ENCODE measurements around the gene PFKFB3.

Gene PFKFB3

GRCh38 chr10:6175329-6176055 is 27.2 kb upstream of the PFKFB3 start:
- H3K4me2 ChIP-seq (ENCODE audit: low read length) = no peak overlapping the region
- no peak overlapping the region for H3K27ac ChIP-seq (ENCODE audit: low read depth, low read length)
- peaks cover 27% of the 10 kb centered on the region; the same call in 1 of the 2 replicates for H3K36me3 ChIP-seq (ENCODE audit: control insufficient read depth, low read length)
- no peaks in the 10 kb centered on the region for H3F3A ChIP-seq (ENCODE audit: control insufficient read depth, insufficient read depth)
- no peaks in the 10 kb centered on the region for H3K27me3 ChIP-seq (ENCODE audit: control insufficient read depth, low read length)
- H3K4me3 ChIP-seq (ENCODE audit: low read length) = no peak overlapping the region
- H3K9me2 ChIP-seq (replicated peaks; ENCODE audit: control insufficient read depth, low read length) = no peaks in the 10 kb centered on the region
- TF ChIP-seq CTCF (IDR thresholded peaks at IDR 0.05; ENCODE audit: low read depth, low read length, poor library complexity, severe bottlenecking) (no peak), EZH2phosphoT487 (IDR thresholded peaks at IDR 0.05; ENCODE audit: borderline replicate concordance, low read length) (no peak)
- no peaks in the 10 kb centered on the region for H3K9me3 ChIP-seq (ENCODE audit: control insufficient read depth, insufficient read depth, low read length)
- peaks cover 18% of the 10 kb centered on the region for H3K4me1 ChIP-seq (ENCODE audit: control insufficient read depth, low read length)
- H4K20me1 ChIP-seq (ENCODE audit: control insufficient read depth, insufficient read depth, low read depth, low read length) = peaks cover 13% of the 10 kb centered on the region
- H3K79me2 ChIP-seq (ENCODE audit: control insufficient read depth, low read length) = peaks cover 81% of the 10 kb centered on the region

GRCh38 chr10:6176691-6177231 is 26.0 kb upstream of the PFKFB3 start:
- H3K27me3 ChIP-seq (ENCODE audit: control insufficient read depth, low read length) = no peaks in the 10 kb centered on the region
- H3F3A ChIP-seq (ENCODE audit: control insufficient read depth, insufficient read depth) = no peaks in the 10 kb centered on the region
- H3K9me3 ChIP-seq (ENCODE audit: control insufficient read depth, insufficient read depth, low read length) = no peaks in the 10 kb centered on the region
- H3K4me3 ChIP-seq (ENCODE audit: low read length) = no peak overlapping the region
- H3K9me2 ChIP-seq (replicated peaks; ENCODE audit: control insufficient read depth, low read length) = no peaks in the 10 kb centered on the region
- no peak for TF ChIP-seq CTCF (IDR thresholded peaks at IDR 0.05; ENCODE audit: low read depth, low read length, poor library complexity, severe bottlenecking)
- no peak for TF ChIP-seq EZH2phosphoT487 (IDR thresholded peaks at IDR 0.05; ENCODE audit: borderline replicate concordance, low read length)
- H3K4me1 ChIP-seq (ENCODE audit: control insufficient read depth, low read length) = peaks cover 18% of the 10 kb centered on the region
- no peak overlapping the region for H3K4me2 ChIP-seq (ENCODE audit: low read length)
- peaks cover 13% of the 10 kb centered on the region for H4K20me1 ChIP-seq (ENCODE audit: control insufficient read depth, insufficient read depth, low read depth, low read length)
- H3K79me2 ChIP-seq (ENCODE audit: control insufficient read depth, low read length) = peaks cover 75% of the 10 kb centered on the region
- H3K27ac ChIP-seq (ENCODE audit: low read depth, low read length) = no peak overlapping the region
- peaks cover 26% of the 10 kb centered on the region; the same call in 1 of the 2 replicates for H3K36me3 ChIP-seq (ENCODE audit: control insufficient read depth, low read length)

GRCh38 chr10:6177880-6178281 is 24.9 kb upstream of the PFKFB3 start:
- Histone ChIP-seq H4K20me1 (ENCODE audit: control insufficient read depth, insufficient read depth, low read depth, low read length) (peaks cover 11% of the 10 kb centered on the region), H3K4me2 (ENCODE audit: low read length) (no peak overlapping the region), H3K4me1 (ENCODE audit: control insufficient read depth, low read length) (peaks cover 24% of the 10 kb centered on the region), H3K4me3 (ENCODE audit: low read length) (no peak overlapping the region), H3K9me3 (ENCODE audit: control insufficient read depth, insufficient read depth, low read length) (no peaks in the 10 kb centered on the region), H3K9me2 (replicated peaks; ENCODE audit: control insufficient read depth, low read length) (no peaks in the 10 kb centered on the region), H3K36me3 (ENCODE audit: control insufficient read depth, low read length) (peaks cover 17% of the 10 kb centered on the region; the same call in 1 of the 2 replicates), H3K27me3 (ENCODE audit: control insufficient read depth, low read length) (no peaks in the 10 kb centered on the region), H3F3A (ENCODE audit: control insufficient read depth, insufficient read depth) (no peaks in the 10 kb centered on the region), H3K79me2 (ENCODE audit: control insufficient read depth, low read length) (peaks cover 69% of the 10 kb centered on the region), H3K27ac (ENCODE audit: low read depth, low read length) (no peak overlapping the region)
- TF ChIP-seq CTCF (IDR thresholded peaks at IDR 0.05; ENCODE audit: low read depth, low read length, poor library complexity, severe bottlenecking) = no peak
- TF ChIP-seq EZH2phosphoT487 (IDR thresholded peaks at IDR 0.05; ENCODE audit: borderline replicate concordance, low read length) = no peak
